ENCODE data around the gene GGT5.
"Not testable (repeated sequence)": the region's sequence is repeated elsewhere in the genome, so short reads cannot be mapped to it uniquely, and the experiment has no call there.

GGT5 gene

GRCh38 chr22:24243417-24243816 lies 1.5 kb downstream of the GGT5 start:
- H3K27me3 ChIP-seq (ENCODE audit: control insufficient read depth, insufficient read depth, low read length); H3K9ac ChIP-seq (ENCODE audit: low read depth, low read length); H3K4me3 ChIP-seq (ENCODE audit: low read depth, low read length); H3K27ac ChIP-seq (ENCODE audit: low read depth, low read length); H3K36me3 ChIP-seq (ENCODE audit: control insufficient read depth, insufficient read depth, low read length); H3K9me3 ChIP-seq (ENCODE audit: control insufficient read depth, insufficient read depth, low read length); H3K4me1 ChIP-seq (ENCODE audit: control insufficient read depth, insufficient read depth, low read length): not testable (repeated sequence)

DNA sequence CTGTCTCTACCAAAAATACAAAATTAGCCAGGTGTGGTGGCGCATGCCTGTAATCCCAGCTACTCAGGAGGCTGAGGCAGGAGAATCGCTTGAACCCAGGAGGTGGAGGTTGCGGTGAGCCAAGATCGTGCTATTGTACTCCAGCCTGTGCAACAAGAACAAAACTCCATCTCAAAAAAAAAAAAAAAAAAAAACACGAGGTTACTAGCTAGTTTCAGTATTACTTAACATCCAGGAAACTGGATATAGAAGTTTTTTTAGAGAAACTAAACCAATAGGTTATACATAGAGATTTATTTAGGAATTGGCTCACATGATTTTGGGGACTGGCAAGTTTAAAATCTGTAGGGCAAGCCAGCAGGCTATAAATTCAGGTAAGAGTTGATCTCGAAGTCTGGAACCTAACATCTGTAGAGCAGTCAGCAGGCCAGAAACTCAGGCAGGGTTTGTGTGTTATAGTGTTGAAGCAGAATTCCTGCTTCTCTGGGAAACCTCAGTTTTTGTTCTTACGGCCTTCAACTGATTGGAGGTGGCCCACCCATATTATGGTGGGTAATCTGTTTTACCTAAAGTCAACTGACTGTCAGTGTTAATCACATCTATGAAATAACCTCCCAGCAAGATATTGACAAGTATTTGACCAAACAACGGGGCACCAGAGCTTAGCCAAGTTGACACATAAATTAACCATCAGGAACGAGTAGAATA lies 3.7 kb downstream of the GGT5 start:
- not testable (repeated sequence) for H3K27me3 ChIP-seq (ENCODE audit: control insufficient read depth, insufficient read depth, low read length); H3K9ac ChIP-seq (ENCODE audit: low read depth, low read length); H3K27ac ChIP-seq (ENCODE audit: low read depth, low read length); H3K9me3 ChIP-seq (ENCODE audit: control insufficient read depth, insufficient read depth, low read length); H3K4me3 ChIP-seq (ENCODE audit: low read depth, low read length); H3K4me1 ChIP-seq (ENCODE audit: control insufficient read depth, insufficient read depth, low read length); H3K36me3 ChIP-seq (ENCODE audit: control insufficient read depth, insufficient read depth, low read length)

- H3K27me3 ChIP-seq (ENCODE audit: control insufficient read depth, insufficient read depth, low read length): no peaks in the 10 kb centered on the region
- no peak overlapping the region for H3K9ac ChIP-seq (ENCODE audit: low read depth, low read length)
- no peak overlapping the region for H3K27ac ChIP-seq (ENCODE audit: low read depth, low read length)
- H3K4me3 ChIP-seq (ENCODE audit: low read depth, low read length): no peak overlapping the region
- H3K4me1 ChIP-seq (ENCODE audit: control insufficient read depth, insufficient read depth, low read length): peaks cover 4% of the 10 kb centered on the region; the same call in 1 of the 2 replicates
- H3K36me3 ChIP-seq (ENCODE audit: control insufficient read depth, insufficient read depth, low read length): no peaks in the 10 kb centered on the region
- no peaks in the 10 kb centered on the region for H3K9me3 ChIP-seq (ENCODE audit: control insufficient read depth, insufficient read depth, low read length)
These were observed 4.5 kb downstream of the GGT5 start for GRCh38 chr22:24240381-24240780.

- not testable (repeated sequence) for H3K9me3 ChIP-seq (ENCODE audit: control insufficient read depth, insufficient read depth, low read length); H3K9ac ChIP-seq (ENCODE audit: low read depth, low read length); H3K27me3 ChIP-seq (ENCODE audit: control insufficient read depth, insufficient read depth, low read length); H3K36me3 ChIP-seq (ENCODE audit: control insufficient read depth, insufficient read depth, low read length); H3K4me1 ChIP-seq (ENCODE audit: control insufficient read depth, insufficient read depth, low read length); H3K27ac ChIP-seq (ENCODE audit: low read depth, low read length); H3K4me3 ChIP-seq (ENCODE audit: low read depth, low read length)
These were observed 6.7 kb downstream of the GGT5 start for GRCh38 chr22:24238101-24238694.

DNA sequence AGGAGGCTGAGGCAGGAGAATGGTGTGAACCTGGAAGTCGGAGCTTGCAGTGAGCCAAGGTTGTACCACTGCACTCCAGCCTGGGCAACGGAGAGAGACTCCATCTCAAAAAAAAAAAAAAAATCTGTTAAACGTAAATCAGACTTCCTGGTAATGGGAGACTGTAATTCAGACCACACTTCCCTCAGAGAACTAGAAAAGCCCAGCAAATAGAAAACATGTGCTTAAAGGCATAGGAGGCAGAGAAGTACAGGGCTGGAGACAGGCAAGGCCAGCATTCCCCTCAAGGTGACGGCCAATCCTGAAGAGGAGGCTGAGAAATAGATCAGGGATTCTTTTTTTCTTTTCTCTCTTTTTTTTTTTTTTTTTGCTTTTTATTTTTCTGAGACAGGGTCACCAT lies 8.2 kb downstream of the GGT5 start:
- H3K9ac ChIP-seq (ENCODE audit: low read depth, low read length): no peak overlapping the region
- H3K27ac ChIP-seq (ENCODE audit: low read depth, low read length): no peak overlapping the region
- no peaks in the 10 kb centered on the region for H3K36me3 ChIP-seq (ENCODE audit: control insufficient read depth, insufficient read depth, low read length)
- H3K4me1 ChIP-seq (ENCODE audit: control insufficient read depth, insufficient read depth, low read length): no peaks in the 10 kb centered on the region
- H3K27me3 ChIP-seq (ENCODE audit: control insufficient read depth, insufficient read depth, low read length): no peaks in the 10 kb centered on the region
- H3K9me3 ChIP-seq (ENCODE audit: control insufficient read depth, insufficient read depth, low read length): no peaks in the 10 kb centered on the region
- no peak overlapping the region for H3K4me3 ChIP-seq (ENCODE audit: low read depth, low read length)

DNA sequence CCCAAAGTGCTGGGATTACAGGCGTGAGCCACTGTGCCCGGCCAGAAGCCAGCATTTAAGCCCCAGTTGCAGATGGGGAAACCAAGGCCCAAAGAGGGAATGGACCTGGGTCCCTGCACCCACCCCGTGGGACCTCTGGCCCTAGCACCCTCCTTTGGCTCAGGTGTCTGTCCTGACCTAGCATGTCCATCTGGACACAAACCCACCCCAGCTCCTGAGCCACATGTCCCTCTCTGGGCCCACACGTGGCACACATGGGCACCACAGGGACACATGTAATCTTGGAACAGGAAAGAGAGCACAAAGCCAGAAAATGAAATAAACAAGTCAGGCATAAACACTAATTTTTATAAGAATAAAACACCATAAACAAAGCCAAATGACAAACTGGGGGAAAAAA lies 9.6 kb downstream of the GGT5 start:
- H3K36me3 ChIP-seq (ENCODE audit: control insufficient read depth, insufficient read depth, low read length): no peaks in the 10 kb centered on the region
- H3K4me1 ChIP-seq (ENCODE audit: control insufficient read depth, insufficient read depth, low read length): peaks cover 7% of the 10 kb centered on the region
- no peaks in the 10 kb centered on the region for H3K27me3 ChIP-seq (ENCODE audit: control insufficient read depth, insufficient read depth, low read length)
- H3K27ac ChIP-seq (ENCODE audit: low read depth, low read length): no peak overlapping the region
- no peak overlapping the region for H3K4me3 ChIP-seq (ENCODE audit: low read depth, low read length)
- no peak overlapping the region for H3K9ac ChIP-seq (ENCODE audit: low read depth, low read length)
- no peaks in the 10 kb centered on the region for H3K9me3 ChIP-seq (ENCODE audit: control insufficient read depth, insufficient read depth, low read length)

DNA sequence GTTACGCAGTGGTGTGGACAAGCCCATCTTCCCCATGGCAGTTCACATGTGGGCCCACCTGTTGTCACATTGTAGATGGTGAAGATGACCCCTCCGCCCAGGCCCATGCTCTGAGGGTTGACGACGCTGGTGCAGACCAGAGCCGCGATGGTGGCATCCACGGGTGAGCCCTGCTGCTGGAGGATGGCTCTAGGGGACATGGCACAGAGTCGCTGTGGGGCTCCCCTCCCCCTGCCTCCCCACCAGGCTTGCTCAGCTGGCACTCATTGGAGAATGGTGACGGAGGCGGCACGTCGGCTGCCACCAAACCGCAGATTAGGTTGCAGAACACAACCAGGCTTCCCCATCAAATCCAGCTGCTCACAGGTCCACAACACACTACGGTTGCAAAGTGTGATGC lies 11.1 kb downstream of the GGT5 start:
- Histone ChIP-seq H3K9me3 (ENCODE audit: control insufficient read depth, insufficient read depth, low read length) (no peaks in the 10 kb centered on the region), H3K27ac (ENCODE audit: low read depth, low read length) (no peak overlapping the region), H3K27me3 (ENCODE audit: control insufficient read depth, insufficient read depth, low read length) (no peaks in the 10 kb centered on the region), H3K9ac (ENCODE audit: low read depth, low read length) (no peak overlapping the region), H3K4me3 (ENCODE audit: low read depth, low read length) (no peak overlapping the region), H3K4me1 (ENCODE audit: control insufficient read depth, insufficient read depth, low read length) (peaks cover 7% of the 10 kb centered on the region), H3K36me3 (ENCODE audit: control insufficient read depth, insufficient read depth, low read length) (no peaks in the 10 kb centered on the region)

- no peaks in the 10 kb centered on the region for H3K9me3 ChIP-seq (ENCODE audit: control insufficient read depth, insufficient read depth, low read length)
- peaks cover 7% of the 10 kb centered on the region for H3K4me1 ChIP-seq (ENCODE audit: control insufficient read depth, insufficient read depth, low read length)
- H3K36me3 ChIP-seq (ENCODE audit: control insufficient read depth, insufficient read depth, low read length): no peaks in the 10 kb centered on the region
- H3K4me3 ChIP-seq (ENCODE audit: low read depth, low read length): no peak overlapping the region
- no peak overlapping the region for H3K9ac ChIP-seq (ENCODE audit: low read depth, low read length)
- H3K27ac ChIP-seq (ENCODE audit: low read depth, low read length): no peak overlapping the region
- no peaks in the 10 kb centered on the region for H3K27me3 ChIP-seq (ENCODE audit: control insufficient read depth, insufficient read depth, low read length)
These were observed 11.6 kb downstream of the GGT5 start for GRCh38 chr22:24233235-24233634.

GRCh38 chr22:24232725-24233124 lies 12.2 kb downstream of the GGT5 start:
- no peak overlapping the region for H3K4me3 ChIP-seq (ENCODE audit: low read depth, low read length)
- H3K36me3 ChIP-seq (ENCODE audit: control insufficient read depth, insufficient read depth, low read length): no peaks in the 10 kb centered on the region
- H3K9ac ChIP-seq (ENCODE audit: low read depth, low read length): no peak overlapping the region
- H3K9me3 ChIP-seq (ENCODE audit: control insufficient read depth, insufficient read depth, low read length): no peaks in the 10 kb centered on the region
- H3K4me1 ChIP-seq (ENCODE audit: control insufficient read depth, insufficient read depth, low read length): peaks cover 7% of the 10 kb centered on the region
- H3K27ac ChIP-seq (ENCODE audit: low read depth, low read length): no peak overlapping the region
- no peaks in the 10 kb centered on the region for H3K27me3 ChIP-seq (ENCODE audit: control insufficient read depth, insufficient read depth, low read length)

DNA sequence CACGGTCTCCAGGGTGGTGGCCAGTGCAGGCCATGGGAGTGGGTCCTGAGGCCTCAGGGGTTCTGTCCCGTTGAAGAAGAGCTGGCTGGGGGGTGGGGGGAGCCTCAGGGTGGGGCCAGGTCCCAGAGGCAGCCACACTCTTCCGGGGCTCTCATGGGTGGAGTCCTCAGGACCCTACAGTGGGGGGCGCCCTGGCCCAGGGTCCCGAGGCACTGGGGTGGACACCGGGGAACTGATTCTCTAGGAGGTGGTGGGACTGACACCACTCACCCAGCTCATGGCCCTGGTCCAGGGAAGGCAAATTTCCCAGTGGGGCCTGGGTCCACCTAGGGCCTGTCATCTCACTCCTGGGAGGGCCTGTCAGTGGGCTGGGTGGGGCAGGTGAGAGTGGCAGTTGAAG lies 12.8 kb downstream of the GGT5 start:
- H3K4me1 ChIP-seq (ENCODE audit: control insufficient read depth, insufficient read depth, low read length): peaks cover 7% of the 10 kb centered on the region
- H3K9ac ChIP-seq (ENCODE audit: low read depth, low read length): no peak overlapping the region
- no peak overlapping the region for H3K27ac ChIP-seq (ENCODE audit: low read depth, low read length)
- H3K4me3 ChIP-seq (ENCODE audit: low read depth, low read length): no peak overlapping the region
- H3K9me3 ChIP-seq (ENCODE audit: control insufficient read depth, insufficient read depth, low read length): no peaks in the 10 kb centered on the region
- H3K27me3 ChIP-seq (ENCODE audit: control insufficient read depth, insufficient read depth, low read length): no peaks in the 10 kb centered on the region
- H3K36me3 ChIP-seq (ENCODE audit: control insufficient read depth, insufficient read depth, low read length): no peaks in the 10 kb centered on the region

DNA sequence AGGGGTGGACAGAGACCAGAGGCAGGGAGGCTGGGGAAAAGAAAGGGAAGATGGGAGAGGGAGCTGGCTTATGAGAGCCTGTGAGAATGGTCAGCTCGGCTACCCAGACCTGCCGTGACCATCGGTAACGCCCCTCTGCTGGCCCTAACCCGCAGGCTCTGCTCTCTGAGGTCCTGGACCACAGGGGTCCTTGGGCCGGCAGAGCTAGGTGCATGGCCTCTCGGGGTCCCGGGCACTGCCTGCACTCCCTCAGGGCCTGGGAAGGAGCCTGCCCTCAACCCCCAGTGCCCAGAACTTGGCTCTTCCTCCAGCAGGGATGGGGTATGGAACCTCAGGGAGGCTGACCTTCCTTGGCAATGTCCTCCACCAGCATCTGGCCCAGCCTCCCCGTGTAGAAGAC lies 13.2 kb downstream of the GGT5 start:
- Histone ChIP-seq H3K36me3 (ENCODE audit: control insufficient read depth, insufficient read depth, low read length) (no peaks in the 10 kb centered on the region), H3K4me1 (ENCODE audit: control insufficient read depth, insufficient read depth, low read length) (peaks cover 7% of the 10 kb centered on the region), H3K27ac (ENCODE audit: low read depth, low read length) (no peak overlapping the region), H3K4me3 (ENCODE audit: low read depth, low read length) (no peak overlapping the region), H3K9ac (ENCODE audit: low read depth, low read length) (no peak overlapping the region), H3K27me3 (ENCODE audit: control insufficient read depth, insufficient read depth, low read length) (no peaks in the 10 kb centered on the region), H3K9me3 (ENCODE audit: control insufficient read depth, insufficient read depth, low read length) (no peaks in the 10 kb centered on the region)
